Measurements from ENCODE around the gene TMEM63C. TPM values are rescaled to one million over a fixed set of nuclear protein-coding genes. Genes with fewer than 3 reads are reported as not detected.
A peak's percentile ranks its signal among the peaks of the same experiment; 100 is the strongest.

Gene TMEM63C
- total RNA-seq, 1 experiment from 2014 or later: 0.13 TPM

DNA sequence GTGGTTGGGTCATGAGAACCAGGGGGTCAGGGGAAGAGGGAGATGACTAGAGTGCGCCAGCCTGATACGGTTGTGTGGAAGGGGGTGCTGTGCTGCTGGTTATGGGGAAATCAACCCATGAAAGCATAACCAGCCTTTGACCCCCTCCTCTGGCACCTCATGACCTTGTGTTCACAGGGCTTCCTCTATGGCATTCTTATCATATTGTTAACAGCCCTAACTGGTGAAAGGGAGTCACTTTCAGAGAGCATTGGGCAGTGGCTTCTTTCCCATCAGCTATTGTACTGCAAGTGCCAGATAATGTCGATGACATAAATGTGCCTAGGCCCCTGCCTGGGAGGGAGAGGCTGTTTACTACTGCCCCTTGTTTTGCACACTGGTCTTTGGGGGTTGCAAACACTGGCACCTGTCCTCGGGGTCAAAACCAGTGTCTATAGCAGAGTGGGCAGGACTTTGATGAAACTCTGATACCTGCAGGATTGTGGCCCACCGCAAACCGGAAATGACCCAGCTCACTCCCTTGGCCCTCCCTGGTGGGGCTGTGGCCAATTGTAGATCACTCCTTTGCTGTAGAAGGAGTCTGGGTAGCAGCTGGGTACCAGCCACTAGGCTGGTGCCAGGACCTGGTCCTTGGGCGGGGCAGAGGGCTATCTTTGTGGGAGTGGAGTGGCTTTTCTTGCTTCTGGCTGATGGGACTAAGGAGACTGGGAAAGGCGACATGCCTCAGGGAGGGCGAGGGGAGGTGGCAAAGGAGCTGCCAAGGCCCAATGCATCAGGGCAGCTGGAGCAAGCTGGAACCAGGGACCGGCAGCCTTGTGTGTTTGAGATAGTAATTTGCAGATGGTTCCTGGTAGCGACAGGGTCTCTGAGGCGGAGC, 634 bp upstream of the TMEM63C start:
- peak overlapping the region; percentile 49 for H3K4me3 ChIP-seq (ENCODE audit: low read depth, low read length, poor library complexity, severe bottlenecking)

DNA sequence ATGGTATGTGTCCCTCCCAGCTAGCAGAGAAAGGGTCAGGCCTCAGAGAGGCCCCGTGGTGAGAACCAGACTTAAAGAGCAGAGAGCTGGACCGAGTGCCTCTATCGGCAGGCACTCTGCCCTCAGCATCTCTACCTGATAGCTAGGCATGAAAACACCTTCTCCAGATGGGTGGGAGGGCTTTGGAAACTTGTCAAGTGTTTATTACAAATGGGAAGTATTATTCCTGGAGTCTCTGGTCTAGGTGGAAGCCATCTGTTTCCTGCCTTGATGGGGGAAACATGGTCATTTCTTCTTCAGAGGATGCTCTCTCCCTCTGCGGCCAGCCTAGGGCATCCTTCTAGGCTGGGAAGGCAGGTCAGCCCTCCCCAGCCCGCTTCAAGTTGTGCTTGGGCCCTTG, 2.3 kb downstream of the TMEM63C start:
- H3K27ac ChIP-seq (ENCODE audit: low read depth, low read length, poor library complexity, severe bottlenecking): no peak overlapping the region
- H3K4me1 ChIP-seq (ENCODE audit: insufficient read depth, low read length, poor library complexity, severe bottlenecking): peaks cover 7% of the 10 kb centered on the region
- ChIA-PET POLR2A (ENCODE audit: low non-redundant PET) (no interaction called here), CTCF (no interaction called here)
- H3K4me3 ChIP-seq (ENCODE audit: low read depth, low read length, poor library complexity, severe bottlenecking): no peak overlapping the region
- DNase-seq (ENCODE audit: low spot score): no peak
- TF ChIP-seq EZH2 (IDR thresholded peaks at IDR 0.05; ENCODE audit: borderline replicate concordance, low read depth, low read length, poor library complexity, severe bottlenecking) (no peak), CTCF (conservative IDR thresholded peaks at IDR 0.05; ENCODE audit: low read depth, low read length) (no peak)
- H3K27me3 ChIP-seq (replicated peaks; ENCODE audit: insufficient read depth, low read depth, low read length, poor library complexity): peaks cover 2% of the 10 kb centered on the region
- no TSS peak for BruUV-seq (replicated peaks)
- no peaks in the 10 kb centered on the region for H3K36me3 ChIP-seq (ENCODE audit: insufficient read depth, low read length, poor library complexity, severe bottlenecking)
- intact Hi-C loops (cut with micrococcal nuclease; ENCODE audit: unreplicated experiment): no loop called here
- H3K9me3 ChIP-seq (ENCODE audit: low read depth, low read length, poor library complexity, severe bottlenecking): no peaks in the 10 kb centered on the region

More for the DNA sequence above, 634 bp upstream of the TMEM63C start:
- Histone ChIP-seq H3K27ac (ENCODE audit: low read depth, low read length, poor library complexity, severe bottlenecking) (no peak overlapping the region), H3K36me3 (ENCODE audit: insufficient read depth, low read length, poor library complexity, severe bottlenecking) (no peaks in the 10 kb centered on the region), H3K9me3 (ENCODE audit: low read depth, low read length, poor library complexity, severe bottlenecking) (no peaks in the 10 kb centered on the region), H3K27me3 (replicated peaks; ENCODE audit: insufficient read depth, low read depth, low read length, poor library complexity) (no peaks in the 10 kb centered on the region), H3K4me1 (ENCODE audit: insufficient read depth, low read length, poor library complexity, severe bottlenecking) (peaks cover 7% of the 10 kb centered on the region)
- DNase-seq (ENCODE audit: low spot score): no peak
- BruUV-seq (replicated peaks): no TSS peak
- CTCF ChIA-PET: interaction anchor here (1.1 kb wide), 1 partner anchor 30 kb away, joined by 3 read pairs; no protein-coding TSS in a partner anchor
- POLR2A ChIA-PET (ENCODE audit: low non-redundant PET): interaction anchor here (0.6 kb wide), 1 partner anchor 69 kb away, joined by 8 read pairs; no protein-coding TSS in a partner anchor
- TF ChIP-seq CTCF (conservative IDR thresholded peaks at IDR 0.05; ENCODE audit: low read depth, low read length) (no peak), EZH2 (IDR thresholded peaks at IDR 0.05; ENCODE audit: borderline replicate concordance, low read depth, low read length, poor library complexity, severe bottlenecking) (no peak)
- intact Hi-C loops (cut with micrococcal nuclease; ENCODE audit: unreplicated experiment): no loop called here

GRCh38 chr14:77184396-77185092, 2.9 kb downstream of the TMEM63C start:
- TF ChIP-seq CTCF (conservative IDR thresholded peaks at IDR 0.05; ENCODE audit: low read depth, low read length): no peak
- no peak for TF ChIP-seq EZH2 (IDR thresholded peaks at IDR 0.05; ENCODE audit: borderline replicate concordance, low read depth, low read length, poor library complexity, severe bottlenecking)
- H3K9me3 ChIP-seq (ENCODE audit: low read depth, low read length, poor library complexity, severe bottlenecking): no peaks in the 10 kb centered on the region
- DNase-seq (ENCODE audit: low spot score): no peak
- H3K27ac ChIP-seq (ENCODE audit: low read depth, low read length, poor library complexity, severe bottlenecking): no peak overlapping the region
- H3K4me1 ChIP-seq (ENCODE audit: insufficient read depth, low read length, poor library complexity, severe bottlenecking): peaks cover 7% of the 10 kb centered on the region
- ChIA-PET POLR2A (ENCODE audit: low non-redundant PET) (no interaction called here), CTCF (no interaction called here)
- peaks cover 9% of the 10 kb centered on the region for H3K27me3 ChIP-seq (replicated peaks; ENCODE audit: insufficient read depth, low read depth, low read length, poor library complexity)
- no peak overlapping the region for H3K4me3 ChIP-seq (ENCODE audit: low read depth, low read length, poor library complexity, severe bottlenecking)
- intact Hi-C loops (cut with micrococcal nuclease; ENCODE audit: unreplicated experiment): no loop called here
- no TSS peak for BruUV-seq (replicated peaks)
- H3K36me3 ChIP-seq (ENCODE audit: insufficient read depth, low read length, poor library complexity, severe bottlenecking): no peaks in the 10 kb centered on the region

All from A673 (cell line).